DMS79 treated with DMSO at 0.1 percent for 48 hours (cell line): Measurements from ENCODE around the gene ADAMTS6.
"Not testable (repeated sequence)": the region's sequence is repeated elsewhere in the genome, so short reads cannot be mapped to it uniquely, and the experiment has no call there.

Experiments
- DNase-seq: peaks from one replicate; lab custom pipeline; 2025; lab: John Stamatoyannopoulos, UW

ADAMTS6 gene

GRCh38 chr5:65197531-65198455 lies 283.9 kb downstream of the ADAMTS6 start:
- no peak for DNase-seq

GRCh38 chr5:65194871-65195270 lies 286.8 kb downstream of the ADAMTS6 start:
- DNase-seq, result no peak

- no peak for DNase-seq
These were observed 289.4 kb downstream of the ADAMTS6 start for GRCh38 chr5:65192331-65192730.

- no peak for DNase-seq
These were observed 290.1 kb downstream of the ADAMTS6 start for GRCh38 chr5:65191554-65192135.

GRCh38 chr5:65190328-65191053 lies 291.2 kb downstream of the ADAMTS6 start:
- DNase-seq, result no peak

DNA sequence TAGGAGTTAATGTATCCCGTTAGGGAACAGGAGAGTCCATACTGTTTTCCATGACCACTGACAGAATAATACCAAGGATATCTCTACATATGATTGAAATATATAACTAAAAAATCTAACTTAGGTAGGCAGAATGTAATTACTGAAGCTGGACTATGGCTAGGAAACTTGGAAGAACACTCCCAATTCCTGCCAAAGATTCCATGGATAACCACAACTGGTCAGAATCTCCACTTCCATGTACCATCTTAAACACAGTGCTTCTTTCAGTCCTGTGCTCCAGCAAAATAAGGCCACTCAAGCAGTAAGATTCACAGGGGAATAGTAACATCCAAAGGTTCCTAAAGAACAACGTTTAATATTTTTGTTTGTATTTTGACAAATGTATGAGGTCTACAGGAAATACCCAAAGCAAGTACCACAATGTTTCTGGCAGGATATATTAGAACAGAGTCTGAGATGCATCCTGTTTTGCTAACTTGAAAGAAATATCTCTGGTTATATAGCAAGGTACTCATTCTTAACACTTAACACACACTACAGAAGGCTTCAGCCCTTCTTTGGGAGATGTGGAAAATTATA lies 295.0 kb downstream of the ADAMTS6 start:
- DNase-seq, result no peak

GRCh38 chr5:65185468-65185867 lies 296.3 kb downstream of the ADAMTS6 start:
- DNase-seq, result no peak

GRCh38 chr5:65184780-65185179 lies 296.9 kb downstream of the ADAMTS6 start:
- DNase-seq, result no peak

GRCh38 chr5:65174231-65174630 lies 307.5 kb downstream of the ADAMTS6 start:
- not testable (repeated sequence) for DNase-seq

- DNase-seq, result no peak
These were observed 308.6 kb downstream of the ADAMTS6 start for GRCh38 chr5:65173130-65173525.

DNA sequence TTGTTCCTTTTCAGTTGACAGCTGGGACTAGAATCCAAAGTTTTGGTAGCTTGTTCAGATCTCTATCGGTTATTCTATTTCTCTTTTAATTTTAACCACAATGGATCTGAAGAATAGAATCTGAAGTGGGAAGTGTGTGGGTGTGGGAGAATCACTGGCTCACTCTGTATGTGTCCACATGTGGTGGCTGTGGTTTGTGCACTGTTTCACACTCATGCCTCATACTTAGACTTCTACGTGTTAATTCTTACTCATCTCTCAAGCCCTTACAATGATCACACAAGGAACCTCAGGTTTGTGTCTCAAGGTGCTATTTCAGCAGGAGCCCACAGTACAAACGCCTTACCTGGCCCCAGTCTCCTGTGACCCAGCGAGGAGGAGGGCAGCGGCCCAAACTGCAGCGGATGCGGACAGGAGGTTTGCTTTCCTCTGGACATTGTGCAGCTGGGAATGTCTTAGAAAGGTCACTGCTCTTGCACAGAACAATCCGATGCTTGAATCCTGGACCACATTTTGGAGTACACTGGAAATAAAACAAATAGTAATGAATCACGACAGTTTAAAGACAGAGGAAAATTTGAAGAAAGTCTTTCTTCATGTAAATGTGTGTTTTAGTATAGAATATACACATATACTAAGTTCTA lies 309.1 kb downstream of the ADAMTS6 start:
- no peak for DNase-seq

GRCh38 chr5:65171645-65172044 lies 310.1 kb downstream of the ADAMTS6 start:
- DNase-seq, result no peak

- DNase-seq, result no peak
These were observed 318.0 kb downstream of the ADAMTS6 start for GRCh38 chr5:65163698-65164097.

DNA sequence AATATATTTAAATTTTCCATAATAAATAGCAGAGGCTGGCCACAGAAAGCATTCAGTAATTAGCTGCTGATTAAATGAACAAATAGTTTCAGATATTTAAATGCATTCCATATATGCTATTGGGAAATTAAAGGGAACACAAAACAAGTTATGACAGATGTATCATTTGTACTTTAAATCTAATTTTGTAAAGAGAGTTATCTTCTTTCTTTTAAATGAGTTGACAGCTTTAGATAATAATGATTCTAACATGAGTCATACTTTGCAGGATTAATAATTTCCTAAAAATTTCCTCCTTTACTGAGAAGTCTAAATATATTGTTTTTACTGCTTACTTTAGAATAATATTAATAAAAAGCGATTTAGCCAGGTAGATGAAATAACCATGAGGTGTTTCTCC lies 320.1 kb downstream of the ADAMTS6 start:
- no peak for DNase-seq

DNA sequence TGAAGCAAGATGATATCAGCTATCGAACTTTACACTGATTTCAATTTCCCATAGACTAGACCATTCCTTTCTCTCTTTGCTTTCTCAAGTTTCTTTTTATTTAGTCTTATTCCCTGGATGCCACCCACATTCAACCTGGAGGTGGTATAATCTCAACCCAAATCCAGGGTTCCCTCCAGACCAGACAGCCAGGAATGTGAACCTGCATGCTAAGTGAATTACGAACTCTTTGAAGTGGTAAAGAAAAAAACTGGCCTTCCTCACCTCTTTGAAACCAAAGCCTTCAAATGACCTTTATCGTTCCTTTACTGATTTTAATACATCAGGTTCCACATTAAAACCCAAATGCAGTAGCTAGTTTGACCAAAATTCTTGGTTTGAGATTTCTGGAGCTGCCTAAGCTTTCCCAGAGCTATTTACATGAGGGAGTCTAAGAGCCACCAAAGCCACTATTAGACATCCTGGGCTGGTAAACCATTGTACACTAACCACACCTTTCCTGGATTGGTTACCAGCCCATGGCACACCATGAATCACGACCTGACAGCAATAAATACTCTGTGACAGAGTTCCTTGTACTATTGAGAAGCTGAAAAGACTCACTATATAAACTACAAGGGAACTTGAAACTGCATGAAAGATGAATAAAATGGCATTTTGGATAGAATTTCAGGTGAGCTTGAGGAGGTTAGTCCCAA lies 323.7 kb downstream of the ADAMTS6 start:
- no peak for DNase-seq

DNA sequence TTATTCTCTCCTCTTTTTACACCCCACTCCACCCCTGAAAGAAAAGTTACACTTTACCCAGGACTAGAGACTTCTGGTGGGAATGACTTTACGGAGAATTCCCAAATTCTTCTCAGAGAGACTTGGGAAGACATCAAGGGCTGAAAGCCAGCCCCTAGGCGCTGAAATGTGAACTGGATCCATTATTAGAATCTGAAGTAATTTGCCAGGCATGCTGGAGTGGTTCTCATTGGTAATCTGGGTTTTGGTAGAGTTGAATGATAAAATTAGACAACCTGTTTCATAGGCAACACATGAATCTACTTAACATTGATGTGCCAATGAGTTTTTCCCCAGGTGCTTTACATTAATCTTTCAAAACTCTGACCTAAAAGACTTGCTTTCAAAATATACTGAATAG lies 324.8 kb downstream of the ADAMTS6 start:
- DNase-seq, result no peak

DNA sequence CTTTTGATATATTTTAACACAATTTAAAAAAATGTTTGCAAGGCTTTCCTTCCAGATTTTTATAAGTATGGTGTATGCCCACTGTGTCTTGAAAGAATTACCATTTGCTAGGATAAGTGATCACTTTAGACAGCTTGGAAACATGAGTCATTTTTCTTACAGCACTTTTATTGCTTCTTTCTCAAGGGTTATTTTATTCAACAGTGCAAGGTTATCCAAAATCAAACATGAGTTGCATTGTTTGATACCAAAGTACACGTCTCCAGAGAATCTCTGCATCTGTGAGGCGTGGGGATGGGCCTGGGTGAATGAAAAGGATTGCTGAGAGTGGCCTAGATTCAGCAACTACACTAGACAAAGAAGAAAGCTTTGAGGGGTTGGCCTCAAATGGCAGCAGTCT lies 329.6 kb downstream of the ADAMTS6 start:
- DNase-seq, result no peak

DNA sequence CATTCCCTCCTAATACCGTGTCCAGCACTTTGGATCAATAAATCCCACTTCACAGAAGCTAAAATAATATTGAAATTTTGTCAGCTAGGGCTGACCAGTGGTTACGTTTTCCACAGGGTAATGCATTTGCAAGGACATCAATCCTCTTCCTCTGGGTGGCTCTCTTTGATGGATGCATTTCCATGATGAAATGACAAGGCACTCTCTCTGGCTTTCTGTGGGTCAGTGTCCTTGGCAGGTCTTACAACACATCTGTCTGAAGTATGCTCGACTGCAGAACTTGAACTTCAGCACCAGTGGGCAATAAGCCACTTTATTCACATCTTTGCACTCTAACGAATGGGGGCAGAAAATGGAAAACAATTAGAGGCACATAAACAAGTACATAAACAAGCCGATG lies 330.1 kb downstream of the ADAMTS6 start:
- DNase-seq, result no peak

- DNase-seq, result no peak
These were observed 331.0 kb downstream of the ADAMTS6 start for GRCh38 chr5:65150599-65151304.

DNA sequence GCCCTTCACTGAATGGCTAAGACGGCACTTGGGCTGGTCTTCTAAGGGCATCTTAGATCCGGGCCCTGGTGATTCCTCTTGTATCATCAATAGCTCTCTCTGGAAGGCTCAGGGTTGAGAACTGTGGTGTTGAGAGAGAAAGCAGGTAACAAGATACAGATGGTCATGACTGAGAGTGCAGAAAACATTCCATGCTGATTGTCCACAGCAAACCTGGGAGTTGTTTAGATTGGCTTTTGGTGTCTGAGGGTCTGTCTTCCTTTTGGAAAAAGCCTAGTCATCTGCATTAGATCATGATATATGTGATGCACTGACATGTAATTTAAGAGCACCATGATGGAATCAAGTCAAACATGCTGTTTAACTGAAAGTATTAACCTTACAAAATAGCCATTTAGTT lies 331.9 kb downstream of the ADAMTS6 start:
- no peak for DNase-seq
